ENCODE data around the gene GJD4. TPM values are rescaled to one million over a fixed set of nuclear protein-coding genes. Genes with fewer than 3 reads are reported as not detected.

Gene GJD4, protein sequence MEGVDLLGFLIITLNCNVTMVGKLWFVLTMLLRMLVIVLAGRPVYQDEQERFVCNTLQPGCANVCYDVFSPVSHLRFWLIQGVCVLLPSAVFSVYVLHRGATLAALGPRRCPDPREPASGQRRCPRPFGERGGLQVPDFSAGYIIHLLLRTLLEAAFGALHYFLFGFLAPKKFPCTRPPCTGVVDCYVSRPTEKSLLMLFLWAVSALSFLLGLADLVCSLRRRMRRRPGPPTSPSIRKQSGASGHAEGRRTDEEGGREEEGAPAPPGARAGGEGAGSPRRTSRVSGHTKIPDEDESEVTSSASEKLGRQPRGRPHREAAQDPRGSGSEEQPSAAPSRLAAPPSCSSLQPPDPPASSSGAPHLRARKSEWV
- total RNA-seq = not detected in 2 replicates

DNA sequence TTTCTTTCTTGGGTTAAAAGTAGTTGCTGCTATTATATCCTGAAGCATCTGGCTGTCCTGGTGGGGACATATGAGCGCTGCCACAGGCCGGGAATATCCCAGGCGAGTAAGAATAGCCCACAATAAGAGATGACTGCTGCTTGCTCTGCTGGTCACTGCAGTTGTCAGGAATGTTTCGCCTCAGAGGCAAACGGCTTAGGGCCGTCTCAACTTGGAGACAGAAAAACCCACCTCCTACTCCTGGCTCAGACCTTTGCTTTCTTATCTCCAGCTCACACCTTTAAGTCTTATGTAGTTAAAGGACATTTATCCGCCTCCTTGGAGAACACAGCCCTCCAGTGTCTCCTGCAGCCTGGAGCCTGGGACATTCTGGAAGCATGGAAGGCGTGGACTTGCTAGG, at the start of gene GJD4:
TSS of gene GJD4 (plus strand) at position 151 of the 400 bp plus-strand sequence. CDS start at position 378, 227 bp downstream.

DNA sequence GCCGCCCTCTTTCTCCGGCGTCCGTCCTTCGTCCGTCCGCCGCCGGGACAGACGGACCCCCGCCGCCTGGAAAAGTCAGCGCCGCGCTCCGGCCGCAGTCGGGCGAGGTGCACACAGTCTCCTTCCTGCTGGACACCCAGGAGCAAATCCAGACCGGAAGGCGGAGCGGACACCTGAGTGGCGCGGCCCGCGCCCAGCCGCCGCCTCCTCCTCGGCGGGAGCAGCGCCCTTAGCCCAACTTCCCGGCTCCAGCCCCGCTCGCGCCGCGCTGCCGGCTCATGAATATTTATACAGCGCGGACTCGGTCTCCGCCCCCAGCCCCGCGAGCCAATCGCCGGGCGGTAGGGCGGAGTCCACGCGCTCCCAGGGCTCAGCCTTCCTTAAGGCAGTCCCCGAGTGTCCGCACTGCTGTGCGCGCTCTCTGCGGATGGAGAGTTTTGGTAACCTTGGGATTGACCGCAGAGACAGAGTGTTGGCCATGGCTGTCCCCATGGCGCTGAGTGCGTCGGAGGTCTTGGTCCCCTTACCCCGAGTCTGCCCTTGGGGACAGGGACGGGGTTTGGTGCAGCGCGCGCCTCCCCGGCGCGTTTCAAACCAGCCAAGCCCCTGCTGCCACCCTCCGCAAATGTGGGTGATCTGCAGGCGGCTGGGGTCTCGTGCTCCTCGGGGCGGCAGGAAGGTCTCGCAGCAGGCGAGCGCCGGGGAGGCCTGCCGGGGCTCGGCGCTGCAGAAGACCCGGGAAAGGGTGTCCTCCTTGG, 37.1 kb downstream of the GJD4 start, which contains the start of gene FZD8:
TSS of gene FZD8 (minus strand) at position 262 of the 758 bp plus-strand sequence. CDS start 867 bp downstream, outside the sequence.

Other genes with a start within 250 kb of the GJD4 start
- gene FZD8, start 37.0 kb downstream of the GJD4 start, total RNA-seq = 1.8 and 10.7 TPM in 2 replicates

Measured in epithelial cell of alveolus of lung (primary cell).